ENCODE measurements around the gene COBL.

Gene COBL

GRCh38 chr7:51104278-51104677 lies 212.3 kb downstream of the COBL start:
- no peak overlapping the region for H3K4me3 ChIP-seq (ENCODE audit: control insufficient read depth in 1 of 7, extremely low read depth in 1 of 7, insufficient read depth in 4 of 7, low read depth in 2 of 7, low read length in 6 of 7)
- no peaks in the 10 kb centered on the region for H3K9me3 ChIP-seq (ENCODE audit: control extremely low read depth in 1 of 5, control insufficient read depth in 4 of 5, insufficient read depth in 2 of 5, low read depth in 1 of 5, low read length in 4 of 5)
- H3K27me3 ChIP-seq (replicated peaks in 2 of 5; ENCODE audit: control insufficient read depth in 4 of 5, insufficient read depth in 5 of 5, low read length in 4 of 5) = peaks cover 0 to 2% (median 0%) of the 10 kb centered on the region in 5 experiments
- no peaks in the 10 kb centered on the region for H3K36me3 ChIP-seq (ENCODE audit: control insufficient read depth in 4 of 4, insufficient read depth in 4 of 4, low read length in 3 of 4)
- 100% methylated on average over 1 of the region's 3 CpGs for WGBS (ENCODE audit: insufficient coverage)
- no peak overlapping the region for H3K27ac ChIP-seq (ENCODE audit: insufficient read depth in 1 of 2, low read depth in 1 of 2, low read length in 2 of 2, poor library complexity in 1 of 2, severe bottlenecking in 2 of 2)
- no peak for DNase-seq
- ChIA-PET CTCF (no interaction called here), POLR2A (no interaction called here)
- H3K4me1 ChIP-seq (ENCODE audit: control extremely low read depth in 1 of 4, control insufficient read depth in 4 of 4, insufficient read depth in 4 of 4, low read length in 3 of 4) = no peaks in the 10 kb centered on the region

GRCh38 chr7:51103718-51104117 lies 212.9 kb downstream of the COBL start:
- H3K36me3 ChIP-seq (ENCODE audit: control insufficient read depth in 4 of 4, insufficient read depth in 4 of 4, low read length in 3 of 4) = no peaks in the 10 kb centered on the region
- no peak for DNase-seq
- H3K9me3 ChIP-seq (ENCODE audit: control extremely low read depth in 1 of 5, control insufficient read depth in 4 of 5, insufficient read depth in 2 of 5, low read depth in 1 of 5, low read length in 4 of 5) = no peaks in the 10 kb centered on the region
- no peak overlapping the region for H3K27ac ChIP-seq (ENCODE audit: insufficient read depth in 1 of 2, low read depth in 1 of 2, low read length in 2 of 2, poor library complexity in 1 of 2, severe bottlenecking in 2 of 2)
- no peaks in the 10 kb centered on the region for H3K4me1 ChIP-seq (ENCODE audit: control extremely low read depth in 1 of 4, control insufficient read depth in 4 of 4, insufficient read depth in 4 of 4, low read length in 3 of 4)
- H3K4me3 ChIP-seq (ENCODE audit: control insufficient read depth in 1 of 7, extremely low read depth in 1 of 7, insufficient read depth in 4 of 7, low read depth in 2 of 7, low read length in 6 of 7) = no peak overlapping the region
- H3K27me3 ChIP-seq (replicated peaks in 2 of 5; ENCODE audit: control insufficient read depth in 4 of 5, insufficient read depth in 5 of 5, low read length in 4 of 5) = peaks cover 0 to 2% (median 0%) of the 10 kb centered on the region in 5 experiments
- WGBS (ENCODE audit: insufficient coverage) = no CpG with 5 or more reads among the region's 5 CpGs
- CTCF ChIA-PET = no interaction called here
- POLR2A ChIA-PET = no interaction called here

GRCh38 chr7:51102828-51103227 lies 213.8 kb downstream of the COBL start:
- CTCF ChIA-PET = no interaction called here

GRCh38 chr7:51101111-51101757 lies 215.4 kb downstream of the COBL start:
- Histone ChIP-seq H3K9me3 (ENCODE audit: control extremely low read depth in 1 of 5, control insufficient read depth in 4 of 5, insufficient read depth in 2 of 5, low read depth in 1 of 5, low read length in 4 of 5) (peaks cover 0 to 10% (median 0%) of the 10 kb centered on the region in 5 experiments), H3K36me3 (ENCODE audit: control insufficient read depth in 4 of 4, insufficient read depth in 4 of 4, low read length in 3 of 4) (no peaks in the 10 kb centered on the region), H3K4me1 (ENCODE audit: control extremely low read depth in 1 of 4, control insufficient read depth in 4 of 4, insufficient read depth in 4 of 4, low read length in 3 of 4) (no peaks in the 10 kb centered on the region), H3K27ac (ENCODE audit: insufficient read depth in 1 of 2, low read depth in 1 of 2, low read length in 2 of 2, poor library complexity in 1 of 2, severe bottlenecking in 2 of 2) (no peak overlapping the region), H3K27me3 (replicated peaks in 2 of 5; ENCODE audit: control insufficient read depth in 4 of 5, insufficient read depth in 5 of 5, low read length in 4 of 5) (peaks cover 0 to 2% (median 0%) of the 10 kb centered on the region in 5 experiments), H3K4me3 (ENCODE audit: control insufficient read depth in 1 of 7, extremely low read depth in 1 of 7, insufficient read depth in 4 of 7, low read depth in 2 of 7, low read length in 6 of 7) (no peak overlapping the region)
- CTCF ChIA-PET = no interaction called here
- no CpG with 5 or more reads among the region's 1 CpG for WGBS (ENCODE audit: insufficient coverage)
- DNase-seq = no peak
- POLR2A ChIA-PET = no interaction called here

More at GRCh38 chr7:51102828-51103227, 213.8 kb downstream of the COBL start:
- no peaks in the 10 kb centered on the region for H3K4me1 ChIP-seq (ENCODE audit: control extremely low read depth in 1 of 4, control insufficient read depth in 4 of 4, insufficient read depth in 4 of 4, low read length in 3 of 4)
- DNase-seq = no peak
- 100% methylated on average over 1 of the region's 2 CpGs for WGBS (ENCODE audit: insufficient coverage)
- no peak overlapping the region for H3K4me3 ChIP-seq (ENCODE audit: control insufficient read depth in 1 of 7, extremely low read depth in 1 of 7, insufficient read depth in 4 of 7, low read depth in 2 of 7, low read length in 6 of 7)
- POLR2A ChIA-PET = no interaction called here
- H3K9me3 ChIP-seq (ENCODE audit: control extremely low read depth in 1 of 5, control insufficient read depth in 4 of 5, insufficient read depth in 2 of 5, low read depth in 1 of 5, low read length in 4 of 5) = peaks cover 0 to 5% (median 0%) of the 10 kb centered on the region in 5 experiments
- peaks cover 0 to 2% (median 0%) of the 10 kb centered on the region in 5 experiments for H3K27me3 ChIP-seq (replicated peaks in 2 of 5; ENCODE audit: control insufficient read depth in 4 of 5, insufficient read depth in 5 of 5, low read length in 4 of 5)
- no peak overlapping the region for H3K27ac ChIP-seq (ENCODE audit: insufficient read depth in 1 of 2, low read depth in 1 of 2, low read length in 2 of 2, poor library complexity in 1 of 2, severe bottlenecking in 2 of 2)
- H3K36me3 ChIP-seq (ENCODE audit: control insufficient read depth in 4 of 4, insufficient read depth in 4 of 4, low read length in 3 of 4) = no peaks in the 10 kb centered on the region

GRCh38 chr7:51090411-51090810 lies 226.2 kb downstream of the COBL start:
- no peak overlapping the region for H3K4me3 ChIP-seq (ENCODE audit: control insufficient read depth in 1 of 7, extremely low read depth in 1 of 7, insufficient read depth in 4 of 7, low read depth in 2 of 7, low read length in 6 of 7)
- POLR2A ChIA-PET = no interaction called here
- CTCF ChIA-PET = interaction anchor here (0.8 to 1.3 kb wide), 5 partner anchors 10 to 623 kb away, joined by 3 to 4 read pairs (median 3); no protein-coding TSS in a partner anchor
- DNase-seq = no peak
- 100% methylated on average over 2 of the region's 2 CpGs for WGBS (ENCODE audit: insufficient coverage)
- H3K4me1 ChIP-seq (ENCODE audit: control extremely low read depth in 1 of 4, control insufficient read depth in 4 of 4, insufficient read depth in 4 of 4, low read length in 3 of 4) = no peaks in the 10 kb centered on the region
- no peaks in the 10 kb centered on the region for H3K36me3 ChIP-seq (ENCODE audit: control insufficient read depth in 4 of 4, insufficient read depth in 4 of 4, low read length in 3 of 4)
- H3K27me3 ChIP-seq (replicated peaks in 2 of 5; ENCODE audit: control insufficient read depth in 4 of 5, insufficient read depth in 5 of 5, low read length in 4 of 5) = peaks cover 0 to 2% (median 0%) of the 10 kb centered on the region in 5 experiments
- peaks cover 5 to 19% (median 9%) of the 10 kb centered on the region in 5 experiments for H3K9me3 ChIP-seq (ENCODE audit: control extremely low read depth in 1 of 5, control insufficient read depth in 4 of 5, insufficient read depth in 2 of 5, low read depth in 1 of 5, low read length in 4 of 5)
- H3K27ac ChIP-seq (ENCODE audit: insufficient read depth in 1 of 2, low read depth in 1 of 2, low read length in 2 of 2, poor library complexity in 1 of 2, severe bottlenecking in 2 of 2) = no peak overlapping the region

- Histone ChIP-seq H3K4me1 (ENCODE audit: control extremely low read depth in 1 of 4, control insufficient read depth in 4 of 4, insufficient read depth in 4 of 4, low read length in 3 of 4) (peaks cover 0 to 4% (median 0%) of the 10 kb centered on the region in 4 experiments), H3K27ac (ENCODE audit: insufficient read depth in 1 of 2, low read depth in 1 of 2, low read length in 2 of 2, poor library complexity in 1 of 2, severe bottlenecking in 2 of 2) (no peak overlapping the region), H3K27me3 (replicated peaks in 2 of 5; ENCODE audit: control insufficient read depth in 4 of 5, insufficient read depth in 5 of 5, low read length in 4 of 5) (peaks cover 0 to 2% (median 0%) of the 10 kb centered on the region in 5 experiments), H3K36me3 (ENCODE audit: control insufficient read depth in 4 of 4, insufficient read depth in 4 of 4, low read length in 3 of 4) (no peaks in the 10 kb centered on the region), H3K4me3 (ENCODE audit: control insufficient read depth in 1 of 7, extremely low read depth in 1 of 7, insufficient read depth in 4 of 7, low read depth in 2 of 7, low read length in 6 of 7) (no peak overlapping the region), H3K9me3 (ENCODE audit: control extremely low read depth in 1 of 5, control insufficient read depth in 4 of 5, insufficient read depth in 2 of 5, low read depth in 1 of 5, low read length in 4 of 5) (no peaks in the 10 kb centered on the region)
- WGBS (ENCODE audit: insufficient coverage) = 100% methylated on average over 2 of the region's 12 CpGs
- ChIA-PET POLR2A (no interaction called here), CTCF (interaction anchor here (0.7 to 2.3 kb wide), 2 partner anchors 36 to 76 kb away, joined by 3 to 5 read pairs; no protein-coding TSS in a partner anchor)
- no peak for DNase-seq
Observed at GRCh38 chr7:51085034-51085692, 231.4 kb downstream of the COBL start.

- WGBS (ENCODE audit: insufficient coverage) = 97% methylated on average over 6 of the region's 8 CpGs
- ChIA-PET CTCF (interaction anchor here (0.7 to 2.3 kb wide), 3 partner anchors 16 to 77 kb away, joined by 3 to 5 read pairs (median 3); no protein-coding TSS in a partner anchor), POLR2A (no interaction called here)
- no peaks in the 10 kb centered on the region for H3K9me3 ChIP-seq (ENCODE audit: control extremely low read depth in 1 of 5, control insufficient read depth in 4 of 5, insufficient read depth in 2 of 5, low read depth in 1 of 5, low read length in 4 of 5)
- no peak overlapping the region for H3K4me3 ChIP-seq (ENCODE audit: control insufficient read depth in 1 of 7, extremely low read depth in 1 of 7, insufficient read depth in 4 of 7, low read depth in 2 of 7, low read length in 6 of 7)
- no peak overlapping the region for H3K27ac ChIP-seq (ENCODE audit: insufficient read depth in 1 of 2, low read depth in 1 of 2, low read length in 2 of 2, poor library complexity in 1 of 2, severe bottlenecking in 2 of 2)
- no peaks in the 10 kb centered on the region for H3K36me3 ChIP-seq (ENCODE audit: control insufficient read depth in 4 of 4, insufficient read depth in 4 of 4, low read length in 3 of 4)
- no peak for DNase-seq
- H3K4me1 ChIP-seq (ENCODE audit: control extremely low read depth in 1 of 4, control insufficient read depth in 4 of 4, insufficient read depth in 4 of 4, low read length in 3 of 4) = peaks cover 0 to 4% (median 0%) of the 10 kb centered on the region in 4 experiments
- peaks cover 0 to 2% (median 0%) of the 10 kb centered on the region in 5 experiments for H3K27me3 ChIP-seq (replicated peaks in 2 of 5; ENCODE audit: control insufficient read depth in 4 of 5, insufficient read depth in 5 of 5, low read length in 4 of 5)
Observed at GRCh38 chr7:51084121-51084520, 232.5 kb downstream of the COBL start.

Measured in common myeloid progenitor, CD34-positive (primary cell).